GM12878 (cell line): ENCODE measurements around the gene LGMN.

Experiments
- BCL11A ChIP-seq: IDR thresholded peaks from 2 replicates; pipeline ENCODE4 v1.6.1; 2011; ENCODE audit warnings: low read depth, low read length
- CHD2 ChIP-seq: IDR thresholded peaks from 2 replicates; pipeline ENCODE4 v1.6.1; 2011; ENCODE audit warnings: low read depth, low read length, improper control_type of control experiment, borderline replicate concordance
- CTCF ChIP-seq, 3 experiments: IDR thresholded peaks in 2 of 3; conservative IDR thresholded peaks in 1 of 3; 2 replicates each; pipeline ENCODE4 v1.5.1; 2011; ENCODE audit warnings: low read depth in 3 of 3, low read length in 3 of 3, mild to moderate bottlenecking in 3 of 3, control low read depth in 2 of 3, moderate library complexity in 2 of 3, inconsistent platforms in 1 of 3, mixed read lengths in 1 of 3; ENCODE audit not compliant: control insufficient read depth in 2 of 3, insufficient read depth in 1 of 3; ENCODE audit errors: extremely low read depth in 1 of 3
- EZH2 ChIP-seq: IDR thresholded peaks from 2 replicates; pipeline ENCODE4 v1.6.1; 2012; ENCODE audit warnings: low read depth, mild to moderate bottlenecking, control low read depth, inconsistent platforms, low read length, borderline replicate concordance; ENCODE audit not compliant: control insufficient read depth
- POLR2AphosphoS5 ChIP-seq: IDR thresholded peaks from 2 replicates; pipeline ENCODE4 v1.6.1; 2011; ENCODE audit warnings: mild to moderate bottlenecking, low read length, inconsistent platforms
- SIN3A ChIP-seq: IDR thresholded peaks from 2 replicates; pipeline ENCODE4 v1.6.1; 2012; ENCODE audit warnings: low read depth, low read length, improper control_type of control experiment
- TAF1 ChIP-seq: IDR thresholded peaks from 2 replicates; pipeline ENCODE4 v1.6.1; 2011; ENCODE audit warnings: mild to moderate bottlenecking, low read depth, low read length, borderline replicate concordance
- USF2 ChIP-seq: IDR thresholded peaks from 2 replicates; pipeline ENCODE4 v1.6.1; 2011; ENCODE audit warnings: low read depth, low read length, improper control_type of control experiment, borderline replicate concordance
- TF ChIP-seq, protein P1 (sequence below): fragments of 450-650 bp; IDR thresholded peaks from 2 replicates; pipeline ENCODE4 v1.6.1; 2017; ENCODE audit warnings: mild to moderate bottlenecking, moderate library complexity

DNA sequence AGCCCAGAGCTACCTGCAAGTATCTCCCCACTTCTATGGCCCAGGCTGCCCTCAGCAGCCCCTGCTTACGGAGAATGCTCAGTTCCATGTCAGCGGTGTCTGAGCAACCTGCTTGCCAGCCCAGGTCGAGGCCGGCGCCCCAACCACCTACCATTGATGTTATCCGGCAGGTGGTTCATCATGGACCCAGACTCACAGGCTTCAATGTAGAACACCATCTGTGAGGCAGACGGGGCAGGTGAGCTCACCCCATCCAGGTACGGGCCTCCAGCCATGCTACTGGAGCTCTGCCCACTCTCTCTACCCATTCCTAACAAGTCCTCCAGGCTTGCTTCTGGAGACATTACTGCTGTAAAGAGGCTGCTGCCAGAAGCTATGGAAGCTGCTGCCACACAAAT lies 35.8 kb downstream of the LGMN start:
- TF ChIP-seq CTCF (IDR thresholded peaks at IDR 0.05 in 2 of 3, conservative IDR thresholded peaks at IDR 0.05 in 1 of 3; ENCODE audit: control insufficient read depth in 2 of 3, extremely low read depth in 1 of 3, insufficient read depth in 1 of 3, low read depth in 3 of 3, low read length in 3 of 3) (no peak), USF2 (no peak), CHD2 (no peak), POLR2AphosphoS5 (no peak), SIN3A (no peak), TAF1 (no peak), BCL11A (no peak), EZH2 (no peak)
- TF ChIP-seq, protein P1, sequence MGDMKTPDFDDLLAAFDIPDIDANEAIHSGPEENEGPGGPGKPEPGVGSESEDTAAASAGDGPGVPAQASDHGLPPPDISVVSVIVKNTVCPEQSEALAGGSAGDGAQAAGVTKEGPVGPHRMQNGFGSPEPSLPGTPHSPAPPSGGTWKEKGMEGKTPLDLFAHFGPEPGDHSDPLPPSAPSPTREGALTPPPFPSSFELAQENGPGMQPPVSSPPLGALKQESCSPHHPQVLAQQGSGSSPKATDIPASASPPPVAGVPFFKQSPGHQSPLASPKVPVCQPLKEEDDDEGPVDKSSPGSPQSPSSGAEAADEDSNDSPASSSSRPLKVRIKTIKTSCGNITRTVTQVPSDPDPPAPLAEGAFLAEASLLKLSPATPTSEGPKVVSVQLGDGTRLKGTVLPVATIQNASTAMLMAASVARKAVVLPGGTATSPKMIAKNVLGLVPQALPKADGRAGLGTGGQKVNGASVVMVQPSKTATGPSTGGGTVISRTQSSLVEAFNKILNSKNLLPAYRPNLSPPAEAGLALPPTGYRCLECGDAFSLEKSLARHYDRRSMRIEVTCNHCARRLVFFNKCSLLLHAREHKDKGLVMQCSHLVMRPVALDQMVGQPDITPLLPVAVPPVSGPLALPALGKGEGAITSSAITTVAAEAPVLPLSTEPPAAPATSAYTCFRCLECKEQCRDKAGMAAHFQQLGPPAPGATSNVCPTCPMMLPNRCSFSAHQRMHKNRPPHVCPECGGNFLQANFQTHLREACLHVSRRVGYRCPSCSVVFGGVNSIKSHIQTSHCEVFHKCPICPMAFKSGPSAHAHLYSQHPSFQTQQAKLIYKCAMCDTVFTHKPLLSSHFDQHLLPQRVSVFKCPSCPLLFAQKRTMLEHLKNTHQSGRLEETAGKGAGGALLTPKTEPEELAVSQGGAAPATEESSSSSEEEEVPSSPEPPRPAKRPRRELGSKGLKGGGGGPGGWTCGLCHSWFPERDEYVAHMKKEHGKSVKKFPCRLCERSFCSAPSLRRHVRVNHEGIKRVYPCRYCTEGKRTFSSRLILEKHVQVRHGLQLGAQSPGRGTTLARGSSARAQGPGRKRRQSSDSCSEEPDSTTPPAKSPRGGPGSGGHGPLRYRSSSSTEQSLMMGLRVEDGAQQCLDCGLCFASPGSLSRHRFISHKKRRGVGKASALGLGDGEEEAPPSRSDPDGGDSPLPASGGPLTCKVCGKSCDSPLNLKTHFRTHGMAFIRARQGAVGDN: no peak
